GM23248 (cell line): ENCODE results near the gene OMA1.

Experiments used
- EZH2 ChIP-seq: fragments of 200-600 bp; sonication (generic); IDR thresholded peaks from 2 replicates; pipeline ENCODE4 v1.6.1; 2018; ENCODE audit warnings: antibody characterized with exemption, mild to moderate bottlenecking; ENCODE audit not compliant: insufficient read depth, poor library complexity, severe bottlenecking
- EZH2phosphoT487 ChIP-seq: fragments of 200-600 bp; sonication (generic); IDR thresholded peaks from 2 replicates; pipeline ENCODE4 v1.6.1; 2018; ENCODE audit warnings: antibody characterized with exemption, moderate library complexity, mild to moderate bottlenecking, low read depth; ENCODE audit not compliant: insufficient read depth

DNA sequence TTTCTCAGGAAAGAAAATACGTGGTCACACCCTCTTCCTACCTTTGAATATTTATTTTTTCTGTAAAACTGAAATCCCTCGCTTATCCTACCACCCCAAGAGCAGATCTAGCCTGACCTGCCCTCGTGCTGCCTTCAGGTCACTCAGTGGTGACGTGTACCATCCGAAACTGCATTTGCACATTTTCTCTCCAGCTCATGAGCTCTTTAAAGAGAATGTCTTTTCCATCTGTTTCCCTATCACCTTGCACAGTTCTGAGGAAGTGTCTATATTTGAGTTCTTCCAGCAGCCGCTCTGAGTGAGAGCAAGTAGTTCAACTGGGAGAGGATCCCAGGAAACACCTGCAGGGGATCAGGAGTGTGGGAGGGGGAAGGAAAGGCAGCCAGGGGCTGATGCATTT is 91.7 kb downstream of the OMA1 start:
- TF ChIP-seq EZH2, result no peak
- no peak for TF ChIP-seq EZH2phosphoT487
